Uterus (tissue), 2 donors: ENCODE results near the gene GUCD1.

ENCODE experiments used
- CTCF ChIP-seq, 4 experiments: fragments of 200-600 bp in 2 of 4; fragments of 450-650 bp in 2 of 4; sonication (generic) in 2 of 4; IDR thresholded peaks; one replicate each; pipeline ENCODE4 v1.5.1; 2016 to 2019; ENCODE audit warnings: antibody characterized with exemption in 4 of 4, mild to moderate bottlenecking in 2 of 4, moderate library complexity in 1 of 4
- POLR2A ChIP-seq, 2 donors: fragments of 450-650 bp; IDR thresholded peaks; one replicate each; pipeline ENCODE4 v1.6.1; 2016; ENCODE audit warnings: antibody characterized with exemption in 2 of 2, mild to moderate bottlenecking in 1 of 2, moderate library complexity in 1 of 2

- TF ChIP-seq CTCF (IDR thresholded peaks at IDR 0.05) (no peak), POLR2A (IDR thresholded peaks at IDR 0.05) (no peak)
Measured at GRCh38 chr22:24594569-24595120, 39.7 kb upstream of the GUCD1 start.
